ENCODE measurements around the gene PNLDC1.
"Not testable (repeated sequence)": the region's sequence is repeated elsewhere in the genome, so short reads cannot be mapped to it uniquely, and the experiment has no call there.

Gene PNLDC1

GRCh38 chr6:159778542-159779103 is 21.5 kb upstream of the PNLDC1 start:
- DNase-seq (ENCODE audit: low read depth), result no peak

GRCh38 chr6:159788276-159788675 is 11.8 kb upstream of the PNLDC1 start:
- DNase-seq (ENCODE audit: low read depth), result no peak

DNA sequence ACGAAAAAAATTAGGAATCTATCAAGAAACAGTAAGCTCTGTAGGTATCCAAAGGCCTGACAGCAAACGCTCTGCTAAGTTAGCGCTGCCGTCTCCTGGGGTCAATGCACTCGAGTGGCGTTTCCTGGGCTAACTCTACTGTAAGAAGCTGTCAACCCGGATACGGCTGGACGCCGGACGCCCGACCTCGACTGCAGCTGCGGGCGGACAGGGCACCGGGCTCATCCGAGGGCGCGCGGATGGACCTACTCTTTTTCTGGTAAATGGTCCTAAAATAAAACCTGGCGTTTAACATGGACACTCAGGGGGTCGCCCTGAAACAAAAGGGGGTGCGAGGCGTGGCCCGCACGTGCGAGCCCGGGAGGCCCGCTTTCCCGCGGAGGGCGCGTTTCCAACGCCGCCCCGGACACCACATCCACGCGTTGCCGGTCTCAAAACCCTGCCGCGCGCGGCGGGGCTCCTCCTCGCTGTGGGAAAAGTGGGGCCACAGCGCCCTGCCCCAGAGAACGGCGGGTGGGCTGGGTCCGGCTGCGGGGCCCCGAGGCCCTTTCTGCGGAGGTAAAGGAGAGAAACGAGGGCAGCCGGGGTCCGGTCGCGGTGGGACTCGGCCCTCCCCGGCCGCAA is 11.2 kb upstream of the PNLDC1 start:
- DNase-seq (ENCODE audit: low read depth), result peak; percentile 9

- peak; percentile 99 for DNase-seq (ENCODE audit: low read depth)
Observed at GRCh38 chr6:159789377-159790148, 10.5 kb upstream of the PNLDC1 start, which contains the start of gene TCP1. Gene TCP1 (minus strand): TSS chr6:159789602. CDS start chr6:159789468, 134 bp downstream.

DNA sequence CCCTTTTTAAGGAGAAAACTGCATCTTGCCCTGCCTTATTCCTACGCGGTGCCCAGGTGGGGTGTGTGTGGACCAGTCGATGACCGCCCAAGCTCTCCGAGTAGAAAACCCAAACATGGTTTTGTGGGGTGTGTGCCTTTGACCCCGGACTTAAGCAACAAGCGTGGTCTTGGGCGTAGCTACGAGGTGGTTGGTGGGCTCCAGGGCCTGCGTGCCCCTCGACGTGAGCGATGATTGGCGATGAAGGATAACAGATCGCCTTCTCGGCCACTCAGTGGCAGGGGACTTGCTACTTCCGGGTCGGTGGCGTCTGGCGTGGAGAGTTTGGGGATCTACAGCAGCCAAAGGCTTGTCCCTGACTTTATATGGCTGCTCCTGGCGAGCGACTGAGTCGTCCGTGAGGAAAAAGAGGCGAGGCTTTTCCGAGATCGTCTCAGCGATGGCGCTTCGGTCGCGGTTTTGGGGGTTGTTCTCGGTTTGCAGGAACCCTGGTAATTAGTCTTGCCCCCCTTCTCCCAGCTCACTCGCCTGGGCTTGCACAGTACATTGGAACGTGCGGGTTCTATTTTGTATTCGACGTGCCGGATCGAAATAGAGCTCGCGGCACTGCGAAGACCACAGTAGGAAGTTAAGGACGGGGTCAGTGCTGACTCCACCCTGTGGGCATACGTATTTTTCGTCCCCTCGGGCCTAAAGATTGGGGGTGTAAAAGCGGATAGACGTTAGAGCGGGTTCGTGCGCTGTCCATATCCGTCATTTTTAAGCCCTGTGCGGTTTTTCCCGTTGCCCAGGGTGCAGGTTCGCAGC is 9.7 kb upstream of the PNLDC1 start, which contains the start of gene MRPL18:
Gene MRPL18 (plus strand): TSS at position 319 of the 807 bp plus-strand sequence. CDS start 121 bp downstream, at position 440.
- DNase-seq (ENCODE audit: low read depth), result peak; percentile 88

GRCh38 chr6:159790956-159791598 is 9.0 kb upstream of the PNLDC1 start:
- no peak for DNase-seq (ENCODE audit: low read depth)

DNA sequence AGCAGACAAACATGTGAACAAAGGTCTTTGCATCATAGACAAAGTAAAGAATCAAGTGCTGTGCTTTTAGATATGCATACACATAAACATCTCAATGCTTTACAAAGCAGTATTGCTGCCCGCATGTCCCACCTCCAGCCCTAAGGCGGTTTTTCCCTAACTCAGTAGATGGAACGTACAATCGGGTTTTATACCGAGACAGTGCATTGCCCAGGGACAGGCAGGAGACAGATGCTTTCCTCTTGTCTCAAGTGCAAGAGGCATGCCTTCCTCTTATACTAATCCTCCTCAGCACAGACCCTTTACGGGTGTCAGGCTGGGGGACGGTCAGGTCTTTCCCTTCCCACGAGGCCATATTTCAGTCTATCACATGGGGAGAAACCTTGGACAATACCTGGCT is 5.1 kb upstream of the PNLDC1 start:
- not testable (repeated sequence) for DNase-seq (ENCODE audit: low read depth)

GRCh38 chr6:159797554-159797953 is 2.5 kb upstream of the PNLDC1 start:
- no peak for DNase-seq (ENCODE audit: low read depth)

GRCh38 chr6:159801935-159802334 is 1.9 kb downstream of the PNLDC1 start:
- DNase-seq (ENCODE audit: low read depth), result no peak

- DNase-seq (ENCODE audit: low read depth), result no peak
Observed at GRCh38 chr6:159804504-159804903, 4.4 kb downstream of the PNLDC1 start.

GRCh38 chr6:159805440-159806020 is 5.5 kb downstream of the PNLDC1 start:
- no peak for DNase-seq (ENCODE audit: low read depth)

DNA sequence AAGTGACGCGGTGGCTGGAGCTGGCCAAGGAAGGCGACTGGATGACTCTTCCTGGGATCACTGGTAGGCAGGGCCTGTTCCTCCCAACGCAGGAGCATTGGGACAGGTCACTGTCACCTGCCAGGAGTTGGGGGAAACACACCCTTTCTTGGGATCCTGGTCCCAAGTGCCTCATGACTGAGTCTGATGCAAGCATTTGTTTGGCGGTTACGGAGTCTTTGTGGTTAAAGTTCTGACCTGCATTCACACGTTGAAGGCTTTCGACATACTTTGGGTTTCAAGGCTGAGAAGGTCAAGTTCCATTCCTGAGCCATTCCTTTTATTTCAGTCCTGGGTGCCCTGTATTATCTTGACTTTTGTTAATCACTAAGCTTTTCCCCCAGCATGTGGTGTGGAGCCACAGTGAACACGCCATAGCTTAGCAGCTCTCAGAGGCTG is 6.0 kb downstream of the PNLDC1 start:
- no peak for DNase-seq (ENCODE audit: low read depth)

DNA sequence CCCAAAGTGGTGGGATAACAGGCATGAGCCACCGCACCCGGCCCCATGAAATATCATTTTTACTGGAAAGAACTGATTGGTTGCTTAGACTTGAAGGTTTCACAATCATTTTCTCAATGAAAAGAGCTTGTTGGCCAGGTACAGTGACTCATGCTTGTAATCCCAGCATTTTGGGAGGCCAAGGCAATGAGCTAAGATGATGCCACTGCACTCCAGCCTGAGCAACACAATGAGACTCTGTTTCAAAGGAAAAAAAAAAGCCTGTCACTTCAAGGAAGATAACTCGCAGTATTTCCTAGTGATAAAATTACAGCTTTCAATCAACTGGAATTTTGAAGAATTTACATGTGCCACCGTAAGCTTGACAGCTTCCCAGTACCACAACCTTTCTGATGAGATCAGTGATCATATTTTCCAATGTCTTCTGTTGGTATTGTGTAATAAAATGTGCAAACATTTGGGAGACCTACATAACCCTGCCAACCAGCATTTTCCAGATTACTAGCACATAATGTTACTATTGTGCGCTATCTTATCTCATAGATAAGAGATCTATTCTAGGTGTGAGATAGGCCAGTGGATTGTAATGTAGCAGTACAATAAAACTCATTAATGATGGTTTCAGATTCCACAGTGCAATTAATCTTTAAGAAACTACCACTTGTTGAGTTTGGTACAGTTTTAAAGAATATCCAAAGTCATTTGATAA is 7.2 kb downstream of the PNLDC1 start:
- no peak for DNase-seq (ENCODE audit: low read depth)

DNA sequence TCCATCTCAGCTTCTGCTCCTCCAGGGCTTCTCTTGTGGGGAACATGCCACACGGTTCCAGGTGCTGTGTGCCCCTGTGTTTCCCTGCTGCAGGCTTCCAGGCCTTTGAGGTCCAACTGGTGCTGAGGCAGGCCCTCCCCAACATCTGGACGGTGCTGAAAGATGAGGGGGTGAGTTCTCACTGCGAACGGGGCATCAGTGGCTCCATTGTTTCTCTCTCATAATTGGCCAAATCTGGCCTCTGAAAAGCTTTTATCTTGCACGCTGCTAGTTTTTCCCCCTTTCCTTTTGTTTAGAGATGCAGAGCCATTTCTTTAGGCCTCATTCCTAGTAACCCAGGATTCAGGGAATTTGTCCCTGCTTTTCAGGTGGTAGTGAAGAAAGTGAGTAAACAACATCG is 8.6 kb downstream of the PNLDC1 start:
- no peak for DNase-seq (ENCODE audit: low read depth)

DNA sequence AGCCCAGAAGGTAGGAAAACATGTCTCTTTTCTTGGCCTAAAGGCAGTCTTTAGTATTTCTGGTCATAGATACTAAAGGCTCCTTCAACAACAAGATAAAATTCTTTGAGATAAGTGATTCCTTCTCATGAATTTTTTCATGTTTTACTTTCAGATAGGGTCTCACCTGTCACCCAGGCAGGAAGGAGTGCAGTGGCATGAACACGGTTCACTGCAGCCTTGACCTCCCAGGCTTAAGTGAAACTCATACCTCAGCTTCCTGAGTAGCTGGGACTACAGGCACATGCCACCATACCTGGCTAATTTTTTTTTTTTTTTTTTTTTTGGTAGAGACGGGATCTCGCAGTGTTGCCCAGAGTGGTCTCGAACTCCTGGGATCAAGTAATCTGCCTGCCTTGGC is 9.1 kb downstream of the PNLDC1 start:
- DNase-seq (ENCODE audit: low read depth), result no peak

DNA sequence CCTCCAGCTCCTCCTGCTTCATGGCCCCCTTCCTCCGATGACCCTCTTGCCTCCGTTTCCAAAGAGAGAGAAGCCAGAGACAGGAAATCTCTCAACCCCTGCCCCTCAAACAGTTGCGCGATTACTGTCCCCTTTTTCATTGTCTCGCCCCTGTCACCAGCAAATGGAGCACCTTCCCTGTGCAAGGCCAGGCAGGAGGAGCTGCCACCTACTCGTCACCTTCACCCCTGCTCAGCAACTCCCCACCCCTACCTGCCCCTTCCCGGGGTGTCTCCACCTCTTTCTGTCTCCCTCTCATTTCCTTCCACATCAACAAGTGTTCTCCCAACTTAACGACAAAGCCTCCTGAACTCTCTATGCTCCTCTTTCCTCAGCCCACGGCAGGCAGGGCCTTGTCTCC is 13.7 kb downstream of the PNLDC1 start:
- DNase-seq (ENCODE audit: low read depth), result no peak

DNA sequence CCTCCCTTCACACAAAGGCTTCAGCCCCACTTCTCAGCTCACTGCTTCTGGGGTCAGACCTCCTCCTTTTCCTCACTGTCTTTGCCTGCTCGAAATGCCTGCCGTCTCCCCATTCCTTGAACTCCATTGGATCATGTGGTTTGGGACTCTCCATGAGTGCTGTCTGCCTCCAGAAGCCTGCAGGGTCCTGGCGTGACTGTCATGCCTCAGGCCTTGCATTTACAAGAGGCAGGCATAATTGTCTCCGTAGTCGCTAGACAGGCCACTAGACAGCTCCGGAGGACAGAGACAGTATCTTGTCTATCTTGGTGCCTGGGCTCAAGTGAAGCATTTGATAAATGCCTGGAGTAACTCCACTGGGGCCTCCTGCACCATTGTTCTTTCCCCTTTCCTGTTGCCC is 15.3 kb downstream of the PNLDC1 start:
- no peak for DNase-seq (ENCODE audit: low read depth)

DNA sequence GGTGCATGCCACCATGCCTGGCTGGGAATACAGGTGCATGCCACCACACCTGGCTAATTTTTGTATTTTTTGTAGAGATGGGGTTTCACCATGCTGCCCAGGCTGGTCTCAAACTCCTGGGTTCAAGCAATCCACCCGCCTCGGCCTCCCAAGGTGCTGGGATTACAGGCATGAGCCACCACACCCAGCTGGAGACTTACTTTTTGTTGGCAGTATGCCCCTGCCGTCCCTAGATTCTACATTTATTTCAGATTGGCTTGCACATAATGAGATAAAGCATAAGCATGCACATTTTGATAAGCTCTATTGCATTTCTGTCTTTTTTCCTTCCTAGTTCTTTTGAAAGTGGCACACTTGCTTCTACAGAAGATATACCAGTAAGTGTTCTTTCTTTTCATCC is 16.7 kb downstream of the PNLDC1 start:
- not testable (repeated sequence) for DNase-seq (ENCODE audit: low read depth)

DNA sequence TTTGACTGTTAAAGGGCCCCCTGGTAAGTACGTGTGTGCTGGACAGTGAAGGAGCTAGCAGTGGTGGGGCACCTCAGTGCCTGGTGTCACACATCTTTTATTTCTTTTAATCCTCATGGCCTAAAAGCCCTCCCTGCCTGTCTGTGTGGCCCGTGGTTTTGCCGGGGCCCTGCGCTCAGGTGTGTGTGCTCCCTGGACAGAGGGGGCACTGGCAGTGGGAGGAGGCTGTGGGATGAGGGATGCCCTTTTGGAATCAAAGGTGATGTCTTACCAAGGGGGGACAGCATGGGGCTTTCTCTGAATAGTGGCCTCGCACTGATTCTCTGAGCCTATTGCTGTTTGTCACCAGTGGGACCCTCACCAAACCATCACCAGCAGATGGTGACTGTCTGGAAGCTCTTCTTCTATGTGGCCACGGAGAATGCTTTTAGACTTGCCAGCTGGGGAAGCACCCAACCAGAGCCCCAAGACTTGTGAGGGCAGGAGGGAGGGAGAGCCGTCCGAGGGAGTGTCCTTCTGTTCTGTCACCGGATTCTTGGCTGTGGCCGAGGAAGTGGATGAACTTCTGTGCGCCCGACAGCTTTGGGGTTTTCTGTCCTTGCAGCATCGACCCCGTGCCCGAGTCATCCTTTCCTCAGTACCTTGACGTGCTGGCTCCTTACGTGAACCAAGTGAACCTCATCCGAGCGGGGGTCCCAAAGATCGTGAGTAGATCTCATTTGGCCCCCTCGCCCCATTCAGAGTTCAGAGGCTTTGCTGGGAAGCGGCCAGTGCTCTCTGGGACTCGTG is 18.1 kb downstream of the PNLDC1 start:
- no peak for DNase-seq (ENCODE audit: low read depth)

- no peak for DNase-seq (ENCODE audit: low read depth)
Observed at GRCh38 chr6:159819098-159819497, 19.0 kb downstream of the PNLDC1 start.

All from T-helper 22 cell (primary cell).